T-helper 2 cell treated with Interferon-gamma antibody and Interleukin-4, amounts not matched to agents 100 ng/mL and 5 ng/mL, for 36 hours (primary cell): Measurements from ENCODE around the gene TMEM150C. TPM values are rescaled to one million over a fixed set of nuclear protein-coding genes. Genes with fewer than 3 reads are reported as not detected.
"Not testable (repeated sequence)": the region's sequence is repeated elsewhere in the genome, so short reads cannot be mapped to it uniquely, and the experiment has no call there.

Source experiments
- intact Hi-C: fragments of 100-400 bp; cut with micrococcal nuclease; formaldehyde crosslinking; loops from one replicate; pipeline ENCODE4 v1.15.1; 2023
- total RNA-seq: library from RNA; stranded (reverse); gene quantifications from 2 replicates; pipeline ENCODE4 v1.2.3, GENCODE V29; 2022

TMEM150C gene
- total RNA-seq, 1 donor from 2014 or later: not detected

GRCh38 chr4:82477469-82477868, 84.3 kb downstream of the TMEM150C start:
- intact Hi-C loops: not testable (repeated sequence)

- intact Hi-C loops: not testable (repeated sequence)
Observed at GRCh38 chr4:82475931-82476330, 85.9 kb downstream of the TMEM150C start.

GRCh38 chr4:82473621-82474164, 88.1 kb downstream of the TMEM150C start:
- intact Hi-C loops: no loop called here

GRCh38 chr4:82473080-82473479, 88.7 kb downstream of the TMEM150C start:
- intact Hi-C loops: not testable (repeated sequence)

GRCh38 chr4:82469791-82470345, 91.9 kb downstream of the TMEM150C start:
- intact Hi-C loops: no loop called here

- intact Hi-C loops: no loop called here
Observed at GRCh38 chr4:82467471-82467870, 94.3 kb downstream of the TMEM150C start.

- intact Hi-C loops: loop anchor here (2.0 kb wide), 2 partner anchors 32 to 820 kb away; partner anchors contain the start of genes ENOPH1 and HNRNPDL
Observed at GRCh38 chr4:82463221-82463620, 98.6 kb downstream of the TMEM150C start.

GRCh38 chr4:82462415-82462831, 99.4 kb downstream of the TMEM150C start:
- intact Hi-C loops: loop anchor here (1.0 to 2.0 kb wide), 3 partner anchors 32 to 820 kb away; partner anchors contain the start of genes ENOPH1 and HNRNPDL

GRCh38 chr4:82461710-82462109, 100.1 kb downstream of the TMEM150C start:
- intact Hi-C loops: loop anchor here (1.0 to 2.0 kb wide), 3 partner anchors 31 to 821 kb away; partner anchors contain the start of genes ENOPH1 and HNRNPDL

GRCh38 chr4:82458729-82459128, 103.1 kb downstream of the TMEM150C start:
- intact Hi-C loops: no loop called here

- intact Hi-C loops: no loop called here
Observed at GRCh38 chr4:82457266-82457665, 104.5 kb downstream of the TMEM150C start.

GRCh38 chr4:82452026-82452425, 109.8 kb downstream of the TMEM150C start:
- intact Hi-C loops: no loop called here

GRCh38 chr4:82450966-82451755, 110.6 kb downstream of the TMEM150C start:
- intact Hi-C loops: no loop called here

- intact Hi-C loops: no loop called here
Observed at GRCh38 chr4:82447886-82448285, 113.9 kb downstream of the TMEM150C start.

GRCh38 chr4:82439088-82439487, 122.7 kb downstream of the TMEM150C start:
- intact Hi-C loops: no loop called here

- intact Hi-C loops: no loop called here
Observed at GRCh38 chr4:82437285-82438005, 124.3 kb downstream of the TMEM150C start.

GRCh38 chr4:82436780-82437179, 125.0 kb downstream of the TMEM150C start:
- intact Hi-C loops: no loop called here

GRCh38 chr4:82436130-82436529, 125.7 kb downstream of the TMEM150C start:
- intact Hi-C loops: no loop called here

- intact Hi-C loops: loop anchor here (5.0 kb wide), 1 partner anchor 677 kb away; the partner anchor contains the start of gene PLAC8
Observed at GRCh38 chr4:82434949-82435348, 126.8 kb downstream of the TMEM150C start.

GRCh38 chr4:82433791-82434190, 128.0 kb downstream of the TMEM150C start:
- intact Hi-C loops: loop anchor here (5.0 kb wide), 1 partner anchor 679 kb away; the partner anchor contains the start of gene PLAC8
